GM21381 (cell line): Measurements from ENCODE around the gene AKR1E2.

Experiments
- ATAC-seq: cut with Tn5 transposase; IDR thresholded peaks from one replicate; pipeline ENCODE4 v1.9.1; 2021; ENCODE audit warnings: mild to moderate bottlenecking, moderate library complexity; ENCODE audit not compliant: unreplicated experiment

The AKR1E2 gene

GRCh38 chr10:4843525-4844180, 17.6 kb downstream of the AKR1E2 start:
- no peak for ATAC-seq

- ATAC-seq, result no peak
Measured at GRCh38 chr10:4844864-4845263, 18.9 kb downstream of the AKR1E2 start.

- ATAC-seq, result no peak
Measured at GRCh38 chr10:4845766-4846165, 19.8 kb downstream of the AKR1E2 start.

- no peak for ATAC-seq
Measured at GRCh38 chr10:4846775-4847174, 20.8 kb downstream of the AKR1E2 start.

- no peak for ATAC-seq
Measured at GRCh38 chr10:4847561-4848355, 21.8 kb downstream of the AKR1E2 start.

- ATAC-seq, result no peak
Measured at GRCh38 chr10:4848356-4849041, 22.5 kb downstream of the AKR1E2 start.

GRCh38 chr10:4849042-4849402, 23.0 kb downstream of the AKR1E2 start:
- ATAC-seq, result no peak

GRCh38 chr10:4849555-4850242, 23.7 kb downstream of the AKR1E2 start:
- ATAC-seq, result peak; percentile 90

- no peak for ATAC-seq
Measured at GRCh38 chr10:4850397-4850796, 24.4 kb downstream of the AKR1E2 start.

- ATAC-seq, result no peak
Measured at GRCh38 chr10:4851176-4851575, 25.2 kb downstream of the AKR1E2 start.

- ATAC-seq, result no peak
Measured at GRCh38 chr10:4851846-4852245, 25.8 kb downstream of the AKR1E2 start.

- ATAC-seq, result no peak
Measured at GRCh38 chr10:4865945-4866661, 40.1 kb downstream of the AKR1E2 start.

- ATAC-seq, result no peak
Measured at GRCh38 chr10:4867109-4867519, 41.1 kb downstream of the AKR1E2 start.

- no peak for ATAC-seq
Measured at GRCh38 chr10:4867520-4868356, 41.7 kb downstream of the AKR1E2 start.

- no peak for ATAC-seq
Measured at GRCh38 chr10:4868357-4868657, 42.3 kb downstream of the AKR1E2 start.

GRCh38 chr10:4882704-4883078, 56.7 kb downstream of the AKR1E2 start:
- no peak for ATAC-seq

- ATAC-seq, result no peak
Measured at GRCh38 chr10:4883079-4883739, 57.2 kb downstream of the AKR1E2 start.

- ATAC-seq, result no peak
Measured at GRCh38 chr10:4885162-4885561, 59.2 kb downstream of the AKR1E2 start.

GRCh38 chr10:4887501-4887900, 61.5 kb downstream of the AKR1E2 start:
- ATAC-seq, result no peak

GRCh38 chr10:4888236-4888635, 62.2 kb downstream of the AKR1E2 start:
- no peak for ATAC-seq
